Trophoblast cell (in vitro differentiated cells and primary cell): Measurements from ENCODE around the gene SOX4.
A peak's percentile ranks its signal among the peaks of the same experiment; 100 is the strongest.

Source experiments
- DNase-seq, 2 donors: peaks; one replicate each; pipeline ENCODE4 v3.0.0-alpha.2; 2016
- H2AFZ ChIP-seq: 2 replicates; pipeline ENCODE4 v1.6.1; 2013; ENCODE audit warnings: low read length, moderate library complexity, mild to moderate bottlenecking; ENCODE audit not compliant: insufficient read depth, poor library complexity
- H2AK5ac ChIP-seq: 2 replicates; pipeline ENCODE4 v1.6.1; 2013; ENCODE audit warnings: mild to moderate bottlenecking, low read length
- H2BK120ac ChIP-seq: 2 replicates; pipeline ENCODE4 v1.6.1; 2013; ENCODE audit warnings: low read length, mild to moderate bottlenecking, moderate library complexity; ENCODE audit not compliant: insufficient read depth, poor library complexity
- H2BK12ac ChIP-seq: 2 replicates; pipeline ENCODE4 v1.6.1; 2013; ENCODE audit warnings: mild to moderate bottlenecking, low read length, moderate library complexity
- H2BK5ac ChIP-seq: 2 replicates; pipeline ENCODE4 v1.6.1; 2013; ENCODE audit warnings: low read length, low read depth, moderate library complexity, mild to moderate bottlenecking; ENCODE audit not compliant: poor library complexity
- H3K14ac ChIP-seq: 2 replicates; pipeline ENCODE4 v1.6.1; 2013; ENCODE audit warnings: mild to moderate bottlenecking, low read length
- H3K18ac ChIP-seq: 2 replicates; pipeline ENCODE4 v1.6.1; 2013; ENCODE audit warnings: mild to moderate bottlenecking, low read length
- H3K23ac ChIP-seq: 2 replicates; pipeline ENCODE4 v1.6.1; 2013; ENCODE audit warnings: low read length
- H3K27ac ChIP-seq: 2 replicates; pipeline ENCODE4 v1.5.1; 2013; ENCODE audit warnings: low read depth, mild to moderate bottlenecking, inconsistent platforms, low read length, moderate library complexity
- H3K27me3 ChIP-seq: 2 replicates; pipeline ENCODE4 v1.6.1; 2013; ENCODE audit warnings: inconsistent platforms, mild to moderate bottlenecking, low read length, moderate library complexity; ENCODE audit not compliant: insufficient read depth
- H3K36me3 ChIP-seq, 2 experiments: 1 replicate in 1 of 2; 2 replicates in 1 of 2; pipeline ENCODE4 v1.6.1; 2013; ENCODE audit warnings: low read length in 2 of 2, mild to moderate bottlenecking in 2 of 2, moderate library complexity in 1 of 2; ENCODE audit not compliant: insufficient read depth in 2 of 2, control insufficient read depth in 1 of 2
- H3K4ac ChIP-seq: 2 replicates; pipeline ENCODE4 v1.6.1; 2013; ENCODE audit warnings: low read depth, mild to moderate bottlenecking, low read length, moderate library complexity
- H3K4me1 ChIP-seq, 2 experiments: 1 replicate in 1 of 2; 2 replicates in 1 of 2; pipeline ENCODE4 v1.6.1; 2013; ENCODE audit warnings: low read length in 2 of 2, mild to moderate bottlenecking in 2 of 2, moderate library complexity in 1 of 2; ENCODE audit not compliant: insufficient read depth in 2 of 2, control insufficient read depth in 1 of 2
- H3K4me2 ChIP-seq: 2 replicates; pipeline ENCODE4 v1.6.1; 2013; ENCODE audit warnings: inconsistent platforms, mild to moderate bottlenecking, low read length, moderate library complexity
- H3K4me3 ChIP-seq: 2 replicates; pipeline ENCODE4 v1.5.1; 2013; ENCODE audit warnings: mild to moderate bottlenecking, low read depth, low read length, inconsistent platforms
- H3K79me1 ChIP-seq: one replicate; pipeline ENCODE4 v1.6.1; 2013; ENCODE audit warnings: low read length
- H3K79me2 ChIP-seq: 2 replicates; pipeline ENCODE4 v1.6.1; 2013; ENCODE audit warnings: low read length, mild to moderate bottlenecking; ENCODE audit not compliant: control insufficient read depth, insufficient read depth, poor library complexity
- H3K9ac ChIP-seq: 2 replicates; pipeline ENCODE4 v1.6.1; 2013; ENCODE audit warnings: mild to moderate bottlenecking, low read length
- H3K9me3 ChIP-seq: 2 replicates; pipeline ENCODE4 v1.6.1; 2013; ENCODE audit warnings: low read depth, mild to moderate bottlenecking, control low read depth, inconsistent platforms, low read length; ENCODE audit not compliant: insufficient read depth
- H4K12ac ChIP-seq: 2 replicates; pipeline ENCODE4 v1.6.1; 2013; ENCODE audit warnings: low read depth, mild to moderate bottlenecking, low read length, moderate library complexity
- H4K8ac ChIP-seq: 2 replicates; pipeline ENCODE4 v1.6.1; 2013; ENCODE audit warnings: low read depth, mild to moderate bottlenecking, low read length, moderate library complexity
- H4K91ac ChIP-seq: one replicate; pipeline ENCODE4 v1.6.1; 2013; ENCODE audit warnings: low read depth, mild to moderate bottlenecking, low read length, moderate library complexity
- WGBS: extraction: QIAGEN DNeasy Blood & Tissue Kit; methylation state at CpG from one replicate; pipeline ENCODE4 v1.1.7; 2013; ENCODE audit warnings: missing lambda C conversion rate; ENCODE audit not compliant: insufficient read length, insufficient coverage; ENCODE audit errors: extremely low coverage; 5-methylcytosine and 5-hydroxymethylcytosine counted together

SOX4 gene

GRCh38 chr6:21604081-21604480 lies 10.5 kb downstream of the SOX4 start:
- Histone ChIP-seq H3K27ac (no peak overlapping the region), H2AK5ac (no peak overlapping the region)
- WGBS: no CpG with 5 or more reads among the region's 3 CpGs

GRCh38 chr6:21605166-21605565 lies 11.6 kb downstream of the SOX4 start:
- Histone ChIP-seq H3K79me2 (peaks cover 1% of the 10 kb centered on the region), H2BK12ac (no peak overlapping the region), H4K12ac (no peak overlapping the region)

More at GRCh38 chr6:21604081-21604480, 10.5 kb downstream of the SOX4 start:
- no peak overlapping the region for H3K23ac ChIP-seq
- DNase-seq: no peak
- no peak overlapping the region for H4K91ac ChIP-seq
- H4K12ac ChIP-seq: no peak overlapping the region
- no peak overlapping the region for H2BK12ac ChIP-seq
- no peak overlapping the region for H2BK120ac ChIP-seq
- H3K18ac ChIP-seq: no peak overlapping the region
- H3K79me2 ChIP-seq: no peaks in the 10 kb centered on the region
- H3K36me3 ChIP-seq: no peaks in the 10 kb centered on the region
- no peaks in the 10 kb centered on the region for H3K27me3 ChIP-seq
- peaks cover 2% of the 10 kb centered on the region in 2 experiments for H3K4me1 ChIP-seq
- no peak overlapping the region for H2AFZ ChIP-seq
- H3K4me3 ChIP-seq: no peak overlapping the region
- no peak overlapping the region for H3K9ac ChIP-seq
- H3K4me2 ChIP-seq: no peak overlapping the region
- H2BK5ac ChIP-seq: no peak overlapping the region
- no peaks in the 10 kb centered on the region for H3K9me3 ChIP-seq
- no peak overlapping the region for H4K8ac ChIP-seq
- no peak overlapping the region for H3K4ac ChIP-seq
- peaks cover 5% of the 10 kb centered on the region for H3K79me1 ChIP-seq
- no peak overlapping the region for H3K14ac ChIP-seq

GRCh38 chr6:21608601-21609000 lies 15.1 kb downstream of the SOX4 start:
- H4K8ac ChIP-seq: no peak overlapping the region
- no peaks in the 10 kb centered on the region for H3K27me3 ChIP-seq
- no peak overlapping the region for H2BK120ac ChIP-seq
- H3K9ac ChIP-seq: no peak overlapping the region
- no peaks in the 10 kb centered on the region for H3K36me3 ChIP-seq
- H3K79me1 ChIP-seq: peaks cover 3% of the 10 kb centered on the region
- no peak overlapping the region for H3K14ac ChIP-seq
- peaks cover 3% of the 10 kb centered on the region for H3K9me3 ChIP-seq
- no peak overlapping the region for H2BK5ac ChIP-seq
- no peak overlapping the region for H2BK12ac ChIP-seq
- DNase-seq: peak; percentile 83 to 92
- no peak overlapping the region for H3K23ac ChIP-seq
- peaks cover 1% of the 10 kb centered on the region for H3K79me2 ChIP-seq
- H3K27ac ChIP-seq: no peak overlapping the region
- WGBS: no CpG with 5 or more reads among the region's 10 CpGs
- no peak overlapping the region for H3K18ac ChIP-seq
- no peak overlapping the region for H2AFZ ChIP-seq
- H4K12ac ChIP-seq: no peak overlapping the region
- no peak overlapping the region for H3K4me2 ChIP-seq
- peaks cover 2% of the 10 kb centered on the region in 2 experiments for H3K4me1 ChIP-seq
- H4K91ac ChIP-seq: no peak overlapping the region
- H3K4ac ChIP-seq: no peak overlapping the region
- no peak overlapping the region for H2AK5ac ChIP-seq
- H3K4me3 ChIP-seq: no peak overlapping the region

More at GRCh38 chr6:21605166-21605565, 11.6 kb downstream of the SOX4 start:
- H3K27ac ChIP-seq: no peak overlapping the region
- DNase-seq: no peak
- no peak overlapping the region for H3K4ac ChIP-seq
- H2BK5ac ChIP-seq: no peak overlapping the region
- H3K4me1 ChIP-seq: peaks cover 2% of the 10 kb centered on the region in 2 experiments
- no CpG with 5 or more reads among the region's 4 CpGs for WGBS
- no peak overlapping the region for H3K9ac ChIP-seq
- no peaks in the 10 kb centered on the region for H3K27me3 ChIP-seq
- H3K79me1 ChIP-seq: peaks cover 5% of the 10 kb centered on the region
- no peak overlapping the region for H3K4me2 ChIP-seq
- H3K14ac ChIP-seq: no peak overlapping the region
- H4K8ac ChIP-seq: no peak overlapping the region
- H3K36me3 ChIP-seq: no peaks in the 10 kb centered on the region
- no peak overlapping the region for H3K4me3 ChIP-seq
- H3K9me3 ChIP-seq: peaks cover 3% of the 10 kb centered on the region
- H4K91ac ChIP-seq: no peak overlapping the region
- no peak overlapping the region for H2AFZ ChIP-seq
- no peak overlapping the region for H3K23ac ChIP-seq
- H3K18ac ChIP-seq: no peak overlapping the region
- H2AK5ac ChIP-seq: no peak overlapping the region
- no peak overlapping the region for H2BK120ac ChIP-seq

- Histone ChIP-seq H3K27ac (no peak overlapping the region), H3K23ac (no peak overlapping the region), H3K27me3 (no peaks in the 10 kb centered on the region), H2AK5ac (peak overlapping the region; percentile 84), H3K18ac (no peak overlapping the region), H3K9ac (no peak overlapping the region), H3K4me3 (no peak overlapping the region), H4K12ac (no peak overlapping the region), H2AFZ (no peak overlapping the region), H2BK5ac (no peak overlapping the region), H3K4ac (no peak overlapping the region), H4K91ac (no peak overlapping the region), H4K8ac (no peak overlapping the region), H3K4me1 (peaks cover 8 to 10% of the 10 kb centered on the region in 2 experiments), H3K36me3 (no peaks in the 10 kb centered on the region), H3K14ac (peak overlapping the region; percentile 32), H3K9me3 (peaks cover 3% of the 10 kb centered on the region), H2BK120ac (no peak overlapping the region), H3K79me1 (peaks cover 9% of the 10 kb centered on the region), H2BK12ac (peak overlapping the region; percentile 36), H3K4me2 (no peak overlapping the region), H3K79me2 (peaks cover 1% of the 10 kb centered on the region)
- WGBS: no CpG with 5 or more reads among the region's 28 CpGs
- peak; percentile 84 to 92 for DNase-seq
Observed at GRCh38 chr6:21609881-21610329, 16.4 kb downstream of the SOX4 start.
